GM12872 (cell line): ENCODE measurements around the gene ANGPT4.

ENCODE experiments used
- TF ChIP-seq, protein P1 (sequence below): IDR thresholded peaks from 3 replicates; pipeline ENCODE4 v1.5.1; 2011; ENCODE audit warnings: low read depth, mild to moderate bottlenecking, low read length, moderate library complexity; ENCODE audit not compliant: insufficient read depth

The ANGPT4 gene

DNA sequence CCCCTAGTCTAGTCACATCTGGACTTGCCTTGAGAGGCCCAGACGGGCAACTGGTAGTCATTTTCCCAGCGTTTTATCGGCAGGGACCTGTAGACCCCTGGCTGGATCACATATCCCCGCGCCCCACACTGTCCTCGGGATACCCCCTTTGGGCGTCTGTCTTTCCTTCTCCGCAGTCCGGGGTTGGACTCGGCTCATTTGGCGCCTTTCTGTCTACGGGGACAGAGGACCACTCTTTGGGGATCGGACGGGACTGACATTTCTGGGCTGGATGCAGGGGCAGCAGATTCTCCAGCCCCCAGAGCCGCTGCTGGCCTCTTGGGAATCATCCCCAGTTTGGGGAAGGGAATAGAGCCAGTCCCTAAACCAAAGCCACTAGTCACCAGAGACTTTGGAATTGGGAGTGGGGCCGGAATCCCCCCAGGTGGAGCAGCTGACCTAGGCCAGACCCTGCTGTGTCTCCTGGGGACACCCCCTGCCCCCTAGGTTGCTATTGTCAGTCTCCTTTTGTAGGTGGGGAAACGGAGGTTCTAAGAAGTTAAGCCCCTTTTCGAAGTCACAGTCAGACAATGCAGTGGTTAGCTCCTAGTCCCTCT lies 81.9 kb downstream of the ANGPT4 start:
- TF ChIP-seq, protein P1, sequence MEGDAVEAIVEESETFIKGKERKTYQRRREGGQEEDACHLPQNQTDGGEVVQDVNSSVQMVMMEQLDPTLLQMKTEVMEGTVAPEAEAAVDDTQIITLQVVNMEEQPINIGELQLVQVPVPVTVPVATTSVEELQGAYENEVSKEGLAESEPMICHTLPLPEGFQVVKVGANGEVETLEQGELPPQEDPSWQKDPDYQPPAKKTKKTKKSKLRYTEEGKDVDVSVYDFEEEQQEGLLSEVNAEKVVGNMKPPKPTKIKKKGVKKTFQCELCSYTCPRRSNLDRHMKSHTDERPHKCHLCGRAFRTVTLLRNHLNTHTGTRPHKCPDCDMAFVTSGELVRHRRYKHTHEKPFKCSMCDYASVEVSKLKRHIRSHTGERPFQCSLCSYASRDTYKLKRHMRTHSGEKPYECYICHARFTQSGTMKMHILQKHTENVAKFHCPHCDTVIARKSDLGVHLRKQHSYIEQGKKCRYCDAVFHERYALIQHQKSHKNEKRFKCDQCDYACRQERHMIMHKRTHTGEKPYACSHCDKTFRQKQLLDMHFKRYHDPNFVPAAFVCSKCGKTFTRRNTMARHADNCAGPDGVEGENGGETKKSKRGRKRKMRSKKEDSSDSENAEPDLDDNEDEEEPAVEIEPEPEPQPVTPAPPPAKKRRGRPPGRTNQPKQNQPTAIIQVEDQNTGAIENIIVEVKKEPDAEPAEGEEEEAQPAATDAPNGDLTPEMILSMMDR, result no peak

DNA sequence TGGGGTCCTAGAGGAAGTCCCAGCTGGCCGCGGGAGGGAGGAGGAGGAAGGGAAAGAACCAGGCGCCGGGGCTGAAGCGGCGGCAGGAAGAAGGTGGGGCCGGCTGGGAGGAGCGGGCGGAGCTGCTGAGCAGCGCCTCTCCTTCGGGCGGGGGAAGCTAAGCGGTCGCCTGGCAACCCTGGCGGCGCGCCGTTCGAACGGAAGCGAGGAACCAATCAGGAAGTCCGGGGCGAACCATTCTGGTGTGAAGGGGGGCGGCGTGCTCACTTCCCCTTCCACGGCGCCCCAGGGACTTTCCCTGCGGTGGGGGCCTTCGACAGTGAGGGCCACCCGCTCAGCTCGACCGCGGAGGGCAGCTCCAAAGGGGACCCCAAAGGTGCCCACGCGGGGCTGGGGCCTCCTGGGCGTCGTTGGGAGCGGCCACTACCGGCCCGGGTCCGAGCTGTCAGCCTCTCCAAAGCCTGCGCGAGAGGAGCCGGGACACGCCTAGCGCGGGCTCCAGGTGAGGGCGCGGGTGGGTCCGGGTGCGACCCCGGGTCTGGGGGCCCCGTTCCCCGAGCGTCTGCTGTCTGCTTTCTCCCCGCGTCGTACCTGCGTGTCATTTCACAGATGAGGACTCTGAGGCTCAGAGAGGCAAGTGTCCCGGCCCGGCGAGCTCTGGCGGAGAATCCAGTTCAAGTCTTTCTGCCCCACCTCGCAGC lies 82.5 kb downstream of the ANGPT4 start, which contains the start of gene FAM110A:
FAM110A (plus strand) TSS at position 266 of the 701 bp plus-strand sequence. CDS start 11,090 bp downstream, outside the sequence.
- TF ChIP-seq, protein P1, result peak; percentile 2; the same call in 1 of the 3 replicates

DNA sequence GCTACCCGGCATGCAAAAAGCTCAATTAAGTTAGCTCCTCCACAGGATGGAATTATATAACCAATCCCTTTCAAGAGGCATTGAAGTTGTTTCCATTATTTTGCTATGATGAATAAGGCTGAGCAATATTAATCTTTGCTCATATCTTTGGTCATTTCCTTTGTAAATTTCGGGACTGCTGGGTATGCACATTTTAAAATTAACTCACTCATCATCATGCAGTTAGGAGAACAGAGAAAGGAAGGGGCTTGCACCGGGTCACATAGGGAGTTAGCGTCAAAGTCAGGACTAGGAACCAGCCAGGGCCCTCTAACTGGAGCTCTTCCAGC lies 83.0 kb downstream of the ANGPT4 start:
- TF ChIP-seq, protein P1, result no peak

DNA sequence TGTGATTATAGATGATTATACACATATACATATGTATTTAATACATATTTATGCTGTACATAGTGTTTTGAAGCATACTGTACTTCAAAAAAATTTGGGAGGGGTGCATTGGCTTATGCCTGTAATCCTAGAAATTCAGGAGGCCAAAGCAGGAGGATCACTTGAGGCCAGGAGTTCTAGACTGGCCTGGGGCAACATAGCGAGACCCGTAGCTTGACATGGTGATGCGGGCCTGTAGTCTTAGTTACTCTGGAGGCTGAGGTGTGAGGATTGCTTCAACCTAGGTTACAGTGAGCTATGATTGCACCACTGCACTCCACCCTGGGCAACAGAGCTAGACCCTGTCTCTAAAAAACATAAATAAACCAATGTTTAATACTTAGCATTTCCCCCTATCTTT lies 84.2 kb downstream of the ANGPT4 start:
- TF ChIP-seq, protein P1, result no peak

DNA sequence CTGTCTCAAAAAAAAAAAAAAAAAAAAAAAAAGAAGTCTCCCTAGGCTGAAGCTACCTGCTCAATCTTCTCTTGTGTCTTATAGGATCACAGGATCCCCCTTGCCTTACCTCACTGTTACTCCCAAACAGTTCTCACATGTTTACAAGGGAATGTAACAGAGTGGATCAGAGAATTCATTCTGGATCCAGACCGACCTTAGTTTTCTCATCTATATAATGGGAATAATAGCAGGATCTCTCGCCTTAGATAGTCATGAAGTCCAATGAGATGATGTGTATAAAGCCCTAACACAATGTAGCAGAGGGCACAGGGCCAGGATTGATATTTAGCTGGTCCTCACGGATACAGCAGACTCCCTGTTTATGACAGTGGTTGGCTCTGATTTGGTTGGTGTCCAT lies 84.9 kb downstream of the ANGPT4 start:
- TF ChIP-seq, protein P1, result no peak

DNA sequence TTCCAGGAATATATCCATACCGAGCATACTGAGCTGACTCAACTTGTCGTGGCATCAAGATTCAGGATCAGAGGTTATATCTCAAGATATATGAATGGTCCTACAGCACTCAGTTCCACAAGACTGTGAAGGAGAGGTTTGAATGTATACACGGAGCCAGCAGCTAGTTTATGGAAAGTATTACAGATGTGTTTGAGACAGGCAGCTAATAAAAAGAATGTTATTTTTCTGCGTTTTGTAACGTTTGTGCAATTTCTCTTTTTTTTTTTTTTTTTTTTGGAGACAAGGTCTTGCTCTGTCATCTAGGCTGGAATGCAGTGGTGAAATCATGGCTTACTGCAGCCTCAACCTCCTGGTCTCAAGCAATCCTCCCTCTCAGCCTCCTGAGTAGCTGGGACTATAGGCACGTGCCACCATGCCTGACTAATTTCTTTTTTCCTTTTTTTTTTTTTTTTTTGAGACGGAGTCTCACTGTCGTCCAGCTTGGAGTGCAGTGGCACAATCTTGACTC lies 86.1 kb downstream of the ANGPT4 start:
- TF ChIP-seq, protein P1, result no peak

DNA sequence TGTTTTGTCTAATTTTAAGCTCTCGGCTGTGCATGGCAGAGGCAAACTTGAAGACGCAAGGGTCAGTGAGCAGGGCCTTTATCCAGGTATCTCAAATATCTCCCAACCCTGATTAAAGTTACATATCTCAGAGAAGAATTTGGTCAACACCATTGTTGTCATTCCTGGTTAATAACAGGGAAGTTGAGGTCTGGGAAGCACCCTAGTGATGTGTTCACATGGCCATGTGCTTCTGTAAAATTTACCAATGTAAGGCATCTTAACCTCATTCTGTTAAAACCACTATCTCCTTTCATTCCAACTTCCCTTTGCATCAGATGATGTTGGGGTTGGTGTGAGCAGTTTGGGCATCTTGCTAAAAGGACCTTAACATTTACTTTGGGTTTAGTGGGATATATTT lies 86.6 kb downstream of the ANGPT4 start:
- TF ChIP-seq, protein P1, result no peak
